ENCODE data around the gene ABI3. TPM values are rescaled to one million over a fixed set of nuclear protein-coding genes. Genes with fewer than 3 reads are reported as not detected.

The ABI3 gene
- total RNA-seq, 2 experiments from 2014 or later, result 46.3 to 48.2 TPM

- CTCF ChIA-PET, result interaction anchor here (0.6 to 7.7 kb wide), 5 partner anchors 11 to 350 kb away, joined by 3 to 105 read pairs (median 5); no protein-coding TSS in a partner anchor
- DNase-seq, result no peak
- peaks cover 38% of the 10 kb centered on the region for H3K27me3 Mint-ChIP-seq
- H3K9me3 Mint-ChIP-seq, result no peaks in the 10 kb centered on the region
- POLR2A ChIA-PET, result interaction anchor here (0.9 to 5.4 kb wide), 8 partner anchors 8 to 285 kb away, joined by 3 to 34 read pairs (median 4); partner anchors contain the start of gene PHB1
- H3K4me1 Mint-ChIP-seq, result peaks cover 24% of the 10 kb centered on the region
- H3K4me3 Mint-ChIP-seq, result peak overlapping the region; percentile 41
- peaks cover 3% of the 10 kb centered on the region for H3K36me3 Mint-ChIP-seq (ENCODE audit: low read depth)
- no peak overlapping the region for H3K27ac Mint-ChIP-seq
Observed at GRCh38 chr17:49229076-49229804, 18.7 kb downstream of the ABI3 start.

GRCh38 chr17:49229805-49230600 lies 19.5 kb downstream of the ABI3 start:
- no peak overlapping the region for H3K27ac Mint-ChIP-seq
- DNase-seq, result no peak
- CTCF ChIA-PET, result interaction anchor here (0.7 to 7.7 kb wide), 6 partner anchors 8 to 49 kb away, joined by 3 to 105 read pairs (median 3); no protein-coding TSS in a partner anchor
- H3K36me3 Mint-ChIP-seq (ENCODE audit: low read depth), result no peaks in the 10 kb centered on the region
- peaks cover 34% of the 10 kb centered on the region for H3K27me3 Mint-ChIP-seq
- H3K4me1 Mint-ChIP-seq, result peaks cover 18% of the 10 kb centered on the region
- H3K9me3 Mint-ChIP-seq, result no peaks in the 10 kb centered on the region
- POLR2A ChIA-PET, result interaction anchor here (1.0 to 5.4 kb wide), 8 partner anchors 9 to 286 kb away, joined by 3 to 34 read pairs (median 4); partner anchors contain the start of gene PHB1
- H3K4me3 Mint-ChIP-seq, result peak overlapping the region; percentile 71

- no peak within 1 kb of the TSS for H3K27ac Mint-ChIP-seq
- peaks cover 28% of the 10 kb centered on the region for H3K27me3 Mint-ChIP-seq
- ChIA-PET POLR2A (interaction anchor here (1.0 to 5.4 kb wide), 6 partner anchors 14 to 287 kb away, joined by 3 to 34 read pairs (median 4); partner anchors contain the start of gene PHB1), CTCF (interaction anchor here (0.5 to 7.7 kb wide), 5 partner anchors 9 to 161 kb away, joined by 3 to 105 read pairs (median 5); no protein-coding TSS in a partner anchor)
- peak; percentile 88 for DNase-seq
- H3K4me1 Mint-ChIP-seq, result peaks cover 13% of the 10 kb centered on the region
- H3K9me3 Mint-ChIP-seq, result no peaks in the 10 kb centered on the region
- H3K36me3 Mint-ChIP-seq (ENCODE audit: low read depth), result no peaks in the 10 kb centered on the region
- H3K4me3 Mint-ChIP-seq, result peak within 1 kb of the TSS; percentile 71
Observed at GRCh38 chr17:49230636-49231562, 20.4 kb downstream of the ABI3 start, which contains the start of gene PHOSPHO1. Gene PHOSPHO1, minus strand, starts transcription at chr17:49230787. Its CDS starts 4,096 bp downstream, at chr17:49226691.

GRCh38 chr17:49231563-49231894 lies 21.0 kb downstream of the ABI3 start:
- Mint-ChIP-seq H3K4me3 (peak overlapping the region; percentile 71), H3K27ac (no peak overlapping the region), H3K4me1 (peaks cover 13% of the 10 kb centered on the region), H3K9me3 (no peaks in the 10 kb centered on the region), H3K27me3 (peaks cover 28% of the 10 kb centered on the region), H3K36me3 (ENCODE audit: low read depth) (no peaks in the 10 kb centered on the region)
- POLR2A ChIA-PET, result interaction anchor here (1.1 to 3.2 kb wide), 2 partner anchors 29 to 40 kb away, joined by 3 to 18 read pairs; no protein-coding TSS in a partner anchor
- CTCF ChIA-PET, result interaction anchor here (1.2 to 1.3 kb wide), 2 partner anchors 9 to 47 kb away, joined by 3 to 5 read pairs; no protein-coding TSS in a partner anchor
- no peak for DNase-seq

GRCh38 chr17:49234509-49235080 lies 24.1 kb downstream of the ABI3 start:
- no peaks in the 10 kb centered on the region for H3K36me3 Mint-ChIP-seq (ENCODE audit: low read depth)
- POLR2A ChIA-PET, result no interaction called here
- CTCF ChIA-PET, result interaction anchor here (2.0 kb wide), 1 partner anchor 54 kb away, joined by 6 read pairs; no protein-coding TSS in a partner anchor

GRCh38 chr17:49235896-49236295 lies 25.4 kb downstream of the ABI3 start:
- H3K27ac Mint-ChIP-seq, result no peak overlapping the region
- peaks cover 4% of the 10 kb centered on the region for H3K4me1 Mint-ChIP-seq
- H3K9me3 Mint-ChIP-seq, result no peaks in the 10 kb centered on the region
- peaks cover 14% of the 10 kb centered on the region for H3K27me3 Mint-ChIP-seq
- ChIA-PET CTCF (interaction anchor here (2.0 kb wide), 1 partner anchor 56 kb away, joined by 6 read pairs; no protein-coding TSS in a partner anchor), POLR2A (interaction anchor here (1.5 kb wide), 1 partner anchor 11 kb away, joined by 4 read pairs; no protein-coding TSS in a partner anchor)
- DNase-seq, result no peak
- no peaks in the 10 kb centered on the region for H3K36me3 Mint-ChIP-seq (ENCODE audit: low read depth)
- H3K4me3 Mint-ChIP-seq, result no peak overlapping the region

More at GRCh38 chr17:49234509-49235080, 24.1 kb downstream of the ABI3 start:
- no peaks in the 10 kb centered on the region for H3K9me3 Mint-ChIP-seq
- DNase-seq, result no peak
- peaks cover 17% of the 10 kb centered on the region for H3K27me3 Mint-ChIP-seq
- H3K4me3 Mint-ChIP-seq, result no peak overlapping the region
- H3K27ac Mint-ChIP-seq, result no peak overlapping the region
- H3K4me1 Mint-ChIP-seq, result peaks cover 7% of the 10 kb centered on the region

- H3K27me3 Mint-ChIP-seq, result no peaks in the 10 kb centered on the region
- DNase-seq, result no peak
Observed at GRCh38 chr17:49239963-49240362, 29.5 kb downstream of the ABI3 start.

GRCh38 chr17:49240619-49241018 lies 30.1 kb downstream of the ABI3 start:
- H3K4me1 Mint-ChIP-seq, result no peaks in the 10 kb centered on the region
- POLR2A ChIA-PET, result no interaction called here
- no peak overlapping the region for H3K4me3 Mint-ChIP-seq
- H3K27ac Mint-ChIP-seq, result no peak overlapping the region
- CTCF ChIA-PET, result interaction anchor here (0.7 to 1.3 kb wide), 3 partner anchors 10 to 316 kb away, joined by 3 read pairs; partner anchors contain the start of gene PHOSPHO1
- H3K27me3 Mint-ChIP-seq, result no peaks in the 10 kb centered on the region
- no peak for DNase-seq
- H3K36me3 Mint-ChIP-seq (ENCODE audit: low read depth), result no peaks in the 10 kb centered on the region
- H3K9me3 Mint-ChIP-seq, result no peaks in the 10 kb centered on the region

More at GRCh38 chr17:49239963-49240362, 29.5 kb downstream of the ABI3 start:
- ChIA-PET CTCF (interaction anchor here (0.6 to 1.3 kb wide), 3 partner anchors 9 to 105 kb away, joined by 3 read pairs; partner anchors contain the start of gene PHOSPHO1), POLR2A (interaction anchor here (1.7 kb wide), 1 partner anchor 14 kb away, joined by 3 read pairs; no protein-coding TSS in a partner anchor)
- no peaks in the 10 kb centered on the region for H3K4me1 Mint-ChIP-seq
- no peak overlapping the region for H3K27ac Mint-ChIP-seq
- no peak overlapping the region for H3K4me3 Mint-ChIP-seq
- no peaks in the 10 kb centered on the region for H3K9me3 Mint-ChIP-seq
- H3K36me3 Mint-ChIP-seq (ENCODE audit: low read depth), result no peaks in the 10 kb centered on the region

GRCh38 chr17:49241040-49241439 lies 30.5 kb downstream of the ABI3 start:
- Mint-ChIP-seq H3K27me3 (no peaks in the 10 kb centered on the region), H3K27ac (no peak overlapping the region), H3K36me3 (ENCODE audit: low read depth) (no peaks in the 10 kb centered on the region), H3K4me1 (no peaks in the 10 kb centered on the region), H3K9me3 (no peaks in the 10 kb centered on the region), H3K4me3 (no peak overlapping the region)
- DNase-seq, result no peak
- POLR2A ChIA-PET, result no interaction called here
- CTCF ChIA-PET, result interaction anchor here (0.7 to 1.2 kb wide), 2 partner anchors 17 to 315 kb away, joined by 3 read pairs; no protein-coding TSS in a partner anchor

- H3K36me3 Mint-ChIP-seq (ENCODE audit: low read depth), result no peaks in the 10 kb centered on the region
- H3K27ac Mint-ChIP-seq, result no peak overlapping the region
- H3K4me3 Mint-ChIP-seq, result no peak overlapping the region
- no peak for DNase-seq
- no peaks in the 10 kb centered on the region for H3K9me3 Mint-ChIP-seq
- peaks cover under 1% of the 10 kb centered on the region for H3K27me3 Mint-ChIP-seq
- CTCF ChIA-PET, result no interaction called here
- POLR2A ChIA-PET, result no interaction called here
- no peaks in the 10 kb centered on the region for H3K4me1 Mint-ChIP-seq
Observed at GRCh38 chr17:49241692-49242397, 31.3 kb downstream of the ABI3 start.

- ChIA-PET POLR2A (no interaction called here), CTCF (no interaction called here)
- no peak for DNase-seq
- Mint-ChIP-seq H3K27ac (no peak overlapping the region), H3K9me3 (no peaks in the 10 kb centered on the region), H3K36me3 (ENCODE audit: low read depth) (no peaks in the 10 kb centered on the region), H3K4me1 (no peaks in the 10 kb centered on the region), H3K4me3 (no peak overlapping the region), H3K27me3 (peaks cover 5% of the 10 kb centered on the region)
Observed at GRCh38 chr17:49242813-49243212, 32.3 kb downstream of the ABI3 start.
